Measurements from ENCODE around the gene TFDP1. TPM values are rescaled to one million over a fixed set of nuclear protein-coding genes. Genes with fewer than 3 reads are reported as not detected.

TFDP1 gene
- total RNA-seq, 1 experiment from 2014 or later = 140 TPM

DNA sequence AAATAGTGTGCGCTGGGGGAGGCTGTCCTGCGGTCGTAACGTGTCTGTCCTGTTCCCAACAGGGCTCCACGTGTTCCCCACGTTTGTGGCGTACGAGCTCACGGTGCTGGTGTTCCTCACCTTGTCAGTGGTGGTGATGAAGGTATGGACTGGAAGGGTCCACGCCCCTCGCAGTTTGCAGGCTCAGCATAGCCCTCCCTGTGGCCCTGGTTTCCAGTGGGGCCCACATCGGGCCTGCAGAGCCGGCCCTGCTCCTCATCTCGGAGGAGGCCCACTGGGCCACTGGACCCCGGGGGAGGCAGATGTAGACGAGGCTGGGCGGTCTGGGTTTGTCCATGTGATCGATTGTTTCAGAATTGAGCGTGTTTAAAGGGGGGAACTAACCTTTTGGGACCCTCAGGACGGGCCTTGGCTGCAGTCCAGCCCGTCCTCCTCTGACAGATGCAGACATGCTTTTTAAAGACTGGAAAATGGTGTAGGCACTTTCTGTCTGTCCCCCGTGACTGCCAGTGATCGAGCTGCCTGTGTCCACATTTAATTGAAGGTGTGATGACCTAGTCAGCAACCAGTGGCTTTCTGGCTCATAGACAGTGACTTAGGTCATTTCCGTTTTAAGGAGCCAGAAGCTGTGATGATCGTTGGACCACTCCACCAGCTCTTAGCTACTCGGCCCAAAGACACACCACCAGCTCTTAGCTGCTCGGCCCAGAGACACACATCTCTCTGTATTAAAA lies 37.1 kb upstream of the TFDP1 start:
- Mint-ChIP-seq H3K36me3 (ENCODE audit: insufficient read depth, unreplicated experiment) (peaks cover 26% of the 10 kb centered on the region), H3K4me3 (ENCODE audit: unreplicated experiment) (no peak overlapping the region), H3K27me3 (ENCODE audit: insufficient read depth, unreplicated experiment) (no peaks in the 10 kb centered on the region), H3K27ac (ENCODE audit: unreplicated experiment) (no peak overlapping the region), H3K9me3 (ENCODE audit: unreplicated experiment) (no peaks in the 10 kb centered on the region), H3K4me1 (ENCODE audit: low read depth, unreplicated experiment) (no peaks in the 10 kb centered on the region)
- intact Hi-C loops (cut with micrococcal nuclease; ENCODE audit: unreplicated experiment) = no loop called here
- Histone ChIP-seq H3K4me3 (ENCODE audit: low read depth, low read length) (no peak overlapping the region), H3K9me3 (no peaks in the 10 kb centered on the region), H3K4me1 (peaks cover 18% of the 10 kb centered on the region), H3K27me3 (replicated peaks; ENCODE audit: control insufficient read depth, insufficient read depth, low read length) (no peaks in the 10 kb centered on the region), H3K36me3 (ENCODE audit: control insufficient read depth, insufficient read depth, low read length) (no peaks in the 10 kb centered on the region)
- TF ChIP-seq, protein P1, sequence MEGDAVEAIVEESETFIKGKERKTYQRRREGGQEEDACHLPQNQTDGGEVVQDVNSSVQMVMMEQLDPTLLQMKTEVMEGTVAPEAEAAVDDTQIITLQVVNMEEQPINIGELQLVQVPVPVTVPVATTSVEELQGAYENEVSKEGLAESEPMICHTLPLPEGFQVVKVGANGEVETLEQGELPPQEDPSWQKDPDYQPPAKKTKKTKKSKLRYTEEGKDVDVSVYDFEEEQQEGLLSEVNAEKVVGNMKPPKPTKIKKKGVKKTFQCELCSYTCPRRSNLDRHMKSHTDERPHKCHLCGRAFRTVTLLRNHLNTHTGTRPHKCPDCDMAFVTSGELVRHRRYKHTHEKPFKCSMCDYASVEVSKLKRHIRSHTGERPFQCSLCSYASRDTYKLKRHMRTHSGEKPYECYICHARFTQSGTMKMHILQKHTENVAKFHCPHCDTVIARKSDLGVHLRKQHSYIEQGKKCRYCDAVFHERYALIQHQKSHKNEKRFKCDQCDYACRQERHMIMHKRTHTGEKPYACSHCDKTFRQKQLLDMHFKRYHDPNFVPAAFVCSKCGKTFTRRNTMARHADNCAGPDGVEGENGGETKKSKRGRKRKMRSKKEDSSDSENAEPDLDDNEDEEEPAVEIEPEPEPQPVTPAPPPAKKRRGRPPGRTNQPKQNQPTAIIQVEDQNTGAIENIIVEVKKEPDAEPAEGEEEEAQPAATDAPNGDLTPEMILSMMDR (IDR thresholded peaks at IDR 0.05; ENCODE audit: insufficient read depth in 1 of 2, low read depth in 1 of 2, low read length in 1 of 2, severe bottlenecking in 1 of 2, unreplicated experiment in 1 of 2) = no peak
- ChIA-PET CTCF (interaction anchor here (0.6 kb wide), 1 partner anchor 754 kb away, joined by 4 read pairs; no protein-coding TSS in a partner anchor), POLR2A (interaction anchor here (0.5 kb wide), 1 partner anchor 102 kb away, joined by 3 read pairs; no protein-coding TSS in a partner anchor)
- no TSS peak for BruUV-seq (replicated peaks)
- DNase-seq = peak in 1 of 2 experiments; percentile 31

DNA sequence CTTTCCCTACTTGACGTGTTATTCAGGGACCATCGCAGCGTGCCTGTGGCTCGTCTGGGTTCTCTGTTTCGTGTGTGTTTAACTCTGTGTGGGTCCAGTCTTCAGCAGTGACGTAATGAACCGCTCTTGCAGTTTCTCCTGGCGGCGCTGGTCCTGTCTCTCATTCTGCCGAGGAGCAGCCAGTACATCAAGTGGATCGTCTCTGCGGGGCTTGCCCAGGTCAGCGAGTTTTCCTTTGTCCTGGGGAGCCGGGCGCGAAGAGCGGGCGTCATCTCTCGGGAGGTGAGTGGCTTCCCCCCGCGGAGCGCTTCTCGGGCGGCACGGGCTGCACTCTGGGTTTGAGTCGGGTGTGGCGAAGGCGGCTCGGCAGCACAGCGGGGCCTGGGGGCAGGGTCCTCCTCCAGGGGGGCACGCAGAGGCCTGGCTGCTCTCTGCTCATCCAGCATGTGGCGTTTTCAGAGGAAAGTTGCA lies 36.3 kb upstream of the TFDP1 start:
- H3K9me3 Mint-ChIP-seq (ENCODE audit: unreplicated experiment) = no peaks in the 10 kb centered on the region
- BruUV-seq (replicated peaks) = no TSS peak
- DNase-seq = no peak
- Histone ChIP-seq H3K36me3 (ENCODE audit: control insufficient read depth, insufficient read depth, low read length) (no peaks in the 10 kb centered on the region), H3K4me3 (ENCODE audit: low read depth, low read length) (no peak overlapping the region), H3K9me3 (no peaks in the 10 kb centered on the region), H3K27me3 (replicated peaks; ENCODE audit: control insufficient read depth, insufficient read depth, low read length) (no peaks in the 10 kb centered on the region), H3K4me1 (peaks cover 18% of the 10 kb centered on the region)
- no peak overlapping the region for H3K4me3 Mint-ChIP-seq (ENCODE audit: unreplicated experiment)
- POLR2A ChIA-PET = no interaction called here
- intact Hi-C loops (cut with micrococcal nuclease; ENCODE audit: unreplicated experiment) = no loop called here
- CTCF ChIA-PET = interaction anchor here (1.4 kb wide), 1 partner anchor 14 kb away, joined by 6 read pairs; no protein-coding TSS in a partner anchor
- TF ChIP-seq, protein P1 (IDR thresholded peaks at IDR 0.05; ENCODE audit: insufficient read depth in 1 of 2, low read depth in 1 of 2, low read length in 1 of 2, severe bottlenecking in 1 of 2, unreplicated experiment in 1 of 2) = no peak
- H3K27ac Mint-ChIP-seq (ENCODE audit: unreplicated experiment) = no peak overlapping the region
- H3K4me1 Mint-ChIP-seq (ENCODE audit: low read depth, unreplicated experiment) = no peaks in the 10 kb centered on the region
- no peaks in the 10 kb centered on the region for H3K27me3 Mint-ChIP-seq (ENCODE audit: insufficient read depth, unreplicated experiment)
- peaks cover 29% of the 10 kb centered on the region for H3K36me3 Mint-ChIP-seq (ENCODE audit: insufficient read depth, unreplicated experiment)

- Mint-ChIP-seq H3K9me3 (ENCODE audit: unreplicated experiment) (no peaks in the 10 kb centered on the region), H3K27ac (ENCODE audit: unreplicated experiment) (no peak overlapping the region), H3K27me3 (ENCODE audit: insufficient read depth, unreplicated experiment) (no peaks in the 10 kb centered on the region), H3K4me3 (ENCODE audit: unreplicated experiment) (no peak overlapping the region), H3K36me3 (ENCODE audit: insufficient read depth, unreplicated experiment) (peaks cover 36% of the 10 kb centered on the region), H3K4me1 (ENCODE audit: low read depth, unreplicated experiment) (no peaks in the 10 kb centered on the region)
- ChIA-PET CTCF (interaction anchor here (1.4 kb wide), 1 partner anchor 13 kb away, joined by 6 read pairs; no protein-coding TSS in a partner anchor), POLR2A (no interaction called here)
- H3K4me1 ChIP-seq = peaks cover 16% of the 10 kb centered on the region
- TF ChIP-seq, protein P1 (IDR thresholded peaks at IDR 0.05; ENCODE audit: insufficient read depth in 1 of 2, low read depth in 1 of 2, low read length in 1 of 2, severe bottlenecking in 1 of 2, unreplicated experiment in 1 of 2) = no peak
- no peaks in the 10 kb centered on the region for H3K36me3 ChIP-seq (ENCODE audit: control insufficient read depth, insufficient read depth, low read length)
- no peak overlapping the region for H3K4me3 ChIP-seq (ENCODE audit: low read depth, low read length)
- intact Hi-C loops (cut with micrococcal nuclease; ENCODE audit: unreplicated experiment) = no loop called here
- no TSS peak for BruUV-seq (replicated peaks)
- no peaks in the 10 kb centered on the region for H3K9me3 ChIP-seq
- peak in 1 of 2 experiments; percentile 40 for DNase-seq
- no peaks in the 10 kb centered on the region for H3K27me3 ChIP-seq (replicated peaks; ENCODE audit: control insufficient read depth, insufficient read depth, low read length)
Measured at GRCh38 chr13:113548778-113549621, 35.6 kb upstream of the TFDP1 start.

Measured in Caco-2 (cell line).